Measurements from ENCODE around the gene NUP62.

- no peak for TF ChIP-seq CTCF (IDR thresholded peaks at IDR 0.05)
- no peak for TF ChIP-seq POLR2A (IDR thresholded peaks at IDR 0.05)
Observed at GRCh38 chr19:49870309-49870901, 58.9 kb downstream of the NUP62 start.

All from breast epithelium (tissue), 3 donors.